Measurements from ENCODE around the gene ASTL.

GRCh38 chr2:96180002-96180401, 41.7 kb upstream of the ASTL start:
- no peak for TF ChIP-seq CTCF (IDR thresholded peaks at IDR 0.05; ENCODE audit: insufficient read depth, low read length, poor library complexity, severe bottlenecking)
- TF ChIP-seq EZH2phosphoT487 (conservative IDR thresholded peaks at IDR 0.05; ENCODE audit: low read length), result no peak
